PC-3 (cell line): ENCODE data around the gene TNFSF9.

Experiments
- CTCF ChIP-seq: fragments of 300-600 bp; sonication (generic); conservative IDR thresholded peaks from 2 replicates; pipeline ENCODE4 v1.5.1; 2017; ENCODE audit warnings: antibody characterized with exemption, low read depth, mild to moderate bottlenecking, low read length
- EZH2 ChIP-seq: fragments of 300-600 bp; sonication (generic); IDR thresholded peaks from one replicate; pipeline ENCODE4 v1.6.1; 2017; ENCODE audit warnings: antibody characterized with exemption, mild to moderate bottlenecking, low read length; ENCODE audit not compliant: unreplicated experiment

- no peak for TF ChIP-seq CTCF
- TF ChIP-seq EZH2: no peak
Measured at GRCh38 chr19:6514926-6515544, 15.8 kb upstream of the TNFSF9 start.
